Spleen (tissue), 7 donors: Measurements from ENCODE around the gene CYP26C1.

Experiments used
- CTCF ChIP-seq, 11 experiments: fragments of 200-600 bp in 7 of 11; fragments of 450-650 bp in 4 of 11; sonication (generic) in 4 of 11; IDR thresholded peaks in 8 of 11; conservative IDR thresholded peaks in 3 of 11; 1 replicate in 7 of 11; 2 replicates in 4 of 11; pipeline versions ENCODE4 v1.4.0 to v1.8.0; 2016 to 2021; ENCODE audit warnings: antibody characterized with exemption in 11 of 11, inconsistent platforms in 4 of 11, mild to moderate bottlenecking in 1 of 11
- POLR2A ChIP-seq, 3 donors: fragments of 450-650 bp; IDR thresholded peaks; one replicate each; pipeline ENCODE4 v1.5.1; 2017; ENCODE audit warnings: antibody characterized with exemption in 3 of 3, mild to moderate bottlenecking in 1 of 3
- donor health status: DM: no; HTN: no; CAD: no; lungs with moderate emphysema.
- donor health status: DM: no; HTN: no; CAD: no.
- donor health status: DM: no; HTN: no; CAD: no.

DNA sequence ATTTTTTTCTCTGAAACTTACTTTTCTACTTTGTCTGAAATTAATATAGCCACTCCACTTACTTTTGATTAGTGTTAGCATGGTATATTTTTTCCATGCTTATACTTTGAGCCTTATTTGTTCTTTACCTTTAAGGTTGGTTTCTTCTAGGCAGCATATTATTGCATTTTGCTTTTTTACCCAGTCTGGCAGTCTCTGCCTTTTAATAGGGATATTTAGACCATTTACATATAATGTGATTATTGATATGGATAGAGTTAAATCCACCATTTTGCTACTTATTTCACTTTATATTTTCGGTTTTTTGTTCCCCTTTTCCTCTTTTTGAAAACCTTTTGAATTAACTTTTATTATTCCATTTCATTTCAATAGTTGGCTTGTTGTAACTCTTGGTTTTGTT is 43.4 kb downstream of the CYP26C1 start:
- no peak for TF ChIP-seq CTCF (IDR thresholded peaks at IDR 0.05 in 8 of 11, conservative IDR thresholded peaks at IDR 0.05 in 3 of 11)
- TF ChIP-seq POLR2A (IDR thresholded peaks at IDR 0.05) = no peak
